Epithelial cell of proximal tubule (primary cell): ENCODE data around the gene RIN3. TPM values are rescaled to one million over a fixed set of nuclear protein-coding genes. Genes with fewer than 3 reads are reported as not detected.
"Not testable (repeated sequence)": the region's sequence is repeated elsewhere in the genome, so short reads cannot be mapped to it uniquely, and the experiment has no call there.

ENCODE experiments used
- DNase-seq: peaks from one replicate; pipeline ENCODE4 v3.0.0-alpha.2; 2011; ENCODE audit warnings: low read depth
- H3K4me3 ChIP-seq: 2 replicates; pipeline ENCODE4 v1.5.1; 2011; ENCODE audit warnings: low read depth, mild to moderate bottlenecking, low read length
- CTCF ChIP-seq: conservative IDR thresholded peaks from 2 replicates; pipeline ENCODE4 v1.5.1; 2012; ENCODE audit warnings: low read depth, mild to moderate bottlenecking, low read length
- total RNA-seq: library from RNA; depleted of rRNA; stranded (reverse); fragments of >200 nt; gene quantifications from 2 replicates; pipeline ENCODE4 v1.2.3, GENCODE V29; 2015

RIN3 gene
- total RNA-seq, 1 donor from 2014 or later = 7.4 TPM

GRCh38 chr14:92633724-92634123, 120.1 kb downstream of the RIN3 start:
- DNase-seq = no peak
- TF ChIP-seq CTCF = no peak
- H3K4me3 ChIP-seq = no peak overlapping the region

- no peak for TF ChIP-seq CTCF
- DNase-seq = no peak
- H3K4me3 ChIP-seq = no peak overlapping the region
Observed at GRCh38 chr14:92635031-92635430, 121.5 kb downstream of the RIN3 start.

DNA sequence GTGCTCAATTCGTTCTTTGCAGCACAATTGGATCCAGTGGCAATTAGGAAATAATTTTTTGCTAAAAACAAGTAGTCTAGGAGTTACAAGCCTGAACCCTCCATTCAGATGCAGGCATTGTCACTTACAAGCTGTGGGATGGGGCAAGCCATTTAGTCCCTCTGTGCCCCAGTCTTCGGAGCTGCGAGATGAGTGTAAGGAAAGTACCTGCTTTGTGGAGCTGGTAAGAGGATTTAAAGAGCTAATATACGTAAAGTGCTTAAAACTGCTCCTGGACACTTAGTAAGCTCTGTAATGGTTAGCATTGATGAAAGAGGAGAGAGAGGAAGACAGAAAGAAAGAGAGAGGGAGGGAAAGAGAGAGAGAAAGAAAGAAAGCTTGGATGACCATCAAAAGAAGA, 122.3 kb downstream of the RIN3 start:
- TF ChIP-seq CTCF = no peak
- DNase-seq = no peak
- H3K4me3 ChIP-seq = no peak overlapping the region

- no peak for TF ChIP-seq CTCF
- DNase-seq = no peak
Observed at GRCh38 chr14:92637228-92637627, 123.6 kb downstream of the RIN3 start.

GRCh38 chr14:92637864-92638263, 124.3 kb downstream of the RIN3 start:
- TF ChIP-seq CTCF = no peak
- no peak for DNase-seq
- H3K4me3 ChIP-seq = no peak overlapping the region

More at GRCh38 chr14:92637228-92637627, 123.6 kb downstream of the RIN3 start:
- no peak overlapping the region for H3K4me3 ChIP-seq

- no peak overlapping the region for H3K4me3 ChIP-seq
- DNase-seq = no peak
- TF ChIP-seq CTCF = no peak
Observed at GRCh38 chr14:92638266-92638665, 124.7 kb downstream of the RIN3 start.

DNA sequence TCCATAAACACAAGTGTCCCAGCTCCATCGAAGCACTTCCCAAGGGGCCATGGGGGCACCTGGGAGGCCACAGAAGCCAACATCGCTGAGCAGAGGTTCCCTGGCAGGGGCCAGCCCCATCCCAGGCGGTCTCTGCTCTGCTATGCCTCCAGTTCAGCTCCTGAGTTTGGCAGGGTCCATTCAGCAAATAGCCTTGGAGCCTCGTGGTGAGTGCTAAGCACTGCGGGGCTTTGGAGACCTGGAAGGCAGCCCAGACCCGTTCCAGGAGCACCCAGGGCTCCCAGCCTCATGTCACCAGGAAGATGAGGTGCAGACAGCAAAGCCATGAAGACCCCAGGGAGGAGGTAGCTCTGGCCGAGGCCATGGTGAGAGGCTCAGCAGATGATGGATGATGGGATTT, 125.3 kb downstream of the RIN3 start:
- no peak for TF ChIP-seq CTCF

DNA sequence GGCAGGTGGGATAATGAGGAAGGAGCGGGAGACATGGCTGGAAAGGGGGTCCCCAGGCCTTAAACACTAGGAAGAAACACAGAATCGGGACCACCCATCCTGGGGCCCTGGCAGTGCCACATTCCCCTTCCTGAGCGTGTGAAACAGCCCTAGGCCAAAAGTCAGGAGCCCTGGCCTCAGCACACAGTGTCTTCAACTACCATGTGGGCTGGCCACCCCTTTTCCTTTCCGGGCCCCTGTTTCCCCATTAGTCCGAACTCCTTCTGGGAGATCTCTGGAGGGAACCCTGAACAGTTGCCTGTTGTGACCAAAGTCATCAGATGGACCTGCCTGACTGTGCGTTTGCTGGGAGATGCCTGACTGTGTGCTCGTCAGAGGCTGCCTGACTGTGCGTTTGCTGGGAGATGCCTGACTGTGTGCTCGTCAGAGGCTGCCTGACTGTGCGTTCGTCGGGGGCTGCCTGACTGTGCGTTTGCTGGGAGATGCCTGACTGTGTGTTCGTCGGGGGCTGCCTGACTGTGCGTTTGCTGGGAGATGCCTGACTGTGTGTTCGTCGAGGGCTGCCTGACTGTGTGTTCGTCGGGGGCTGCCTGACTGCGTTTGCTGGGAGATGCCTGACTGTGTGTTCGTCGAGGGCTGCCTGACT, 126.0 kb downstream of the RIN3 start:
- not testable (repeated sequence) for H3K4me3 ChIP-seq, DNase-seq

More for the DNA sequence above, 125.3 kb downstream of the RIN3 start:
- no peak overlapping the region for H3K4me3 ChIP-seq
- DNase-seq = no peak
